Activated T-cell treated with anti-CD3 and anti-CD28 coated beads, Interleukin-2, amount 50 U/mL, for 4 hours (primary cell): Measurements from ENCODE around the gene SRPRB. TPM values are rescaled to one million over a fixed set of nuclear protein-coding genes. Genes with fewer than 3 reads are reported as not detected.

Source experiments
- ATAC-seq, 2 donors: fragments of 200-7000 bp; cut with Tn5 transposase; one replicate each; pipeline ENCODE4 v1.10.0; 2021
- DNase-seq: peaks from one replicate; pipeline ENCODE4 v3.0.0-alpha.2; 2020
- H3K27me3 Mint-ChIP-seq: one replicate; pipeline ENCODE4 v1.8.0; 2021; ENCODE audit warnings: low read depth, mixed read lengths
- H3K36me3 Mint-ChIP-seq: one replicate; pipeline ENCODE4 v1.8.0; 2022; ENCODE audit warnings: mixed read lengths; ENCODE audit not compliant: insufficient read depth
- H3K4me1 Mint-ChIP-seq: one replicate; pipeline ENCODE4 v1.8.0; 2021; ENCODE audit warnings: low read depth, mixed read lengths
- H3K4me3 Mint-ChIP-seq: one replicate; pipeline ENCODE4 v1.8.0; 2021; ENCODE audit warnings: mild to moderate bottlenecking, moderate library complexity, mixed read lengths
- H3K9me3 Mint-ChIP-seq: one replicate; pipeline ENCODE4 v1.8.0; 2021; ENCODE audit warnings: mixed read lengths
- total RNA-seq, 3 donors: library from RNA; stranded (reverse); gene quantifications; one replicate each; pipeline ENCODE4 v1.2.1, GENCODE V29; 2021

The SRPRB gene
- total RNA-seq, 3 donors from 2014 or later: 156 to 169 (median 166) TPM

GRCh38 chr3:133869586-133869985, 64.0 kb downstream of the SRPRB start:
- ATAC-seq (no peak), DNase-seq (no peak)
- peaks cover 13% of the 10 kb centered on the region for H3K27me3 Mint-ChIP-seq
- H3K4me3 Mint-ChIP-seq: no peak overlapping the region
- no peaks in the 10 kb centered on the region for H3K4me1 Mint-ChIP-seq
- H3K36me3 Mint-ChIP-seq: no peaks in the 10 kb centered on the region
- no peaks in the 10 kb centered on the region for H3K9me3 Mint-ChIP-seq

DNA sequence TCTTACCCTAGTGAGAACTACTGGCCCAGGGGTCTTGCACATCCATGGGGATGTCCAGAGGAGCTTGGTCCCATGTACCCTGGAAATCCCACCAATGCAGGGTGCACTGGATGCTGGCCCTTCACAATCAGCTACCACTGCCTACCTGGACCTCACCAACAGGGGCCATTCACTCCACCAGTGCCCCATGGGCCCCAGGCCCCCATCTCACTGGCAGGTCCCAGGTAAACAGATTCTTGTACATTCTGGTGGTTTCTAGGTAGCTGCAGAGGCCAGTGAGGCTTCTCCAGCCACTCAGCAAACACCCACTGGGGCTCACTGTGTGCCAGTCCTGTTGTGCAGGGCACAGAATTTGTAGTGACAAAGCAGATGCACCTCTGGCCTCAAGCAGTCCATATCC, 65.2 kb downstream of the SRPRB start:
- DNase-seq (no peak), ATAC-seq (no peak)
- H3K4me1 Mint-ChIP-seq: no peaks in the 10 kb centered on the region
- H3K9me3 Mint-ChIP-seq: no peaks in the 10 kb centered on the region
- H3K36me3 Mint-ChIP-seq: no peaks in the 10 kb centered on the region
- H3K4me3 Mint-ChIP-seq: no peak overlapping the region
- peaks cover 13% of the 10 kb centered on the region for H3K27me3 Mint-ChIP-seq

Other genes starting within 250 kb of the SRPRB start
- 100 to 1,000 TPM; 361 to 373 (median 372) TPM for gene CDV3, start 232.1 kb upstream of the SRPRB start, total RNA-seq
- gene TOPBP1, start 143.9 kb upstream of the SRPRB start, total RNA-seq: 10 to 100 TPM; 61.0 to 65.9 (median 61.5) TPM
- gene TF, start 59.4 kb upstream of the SRPRB start, total RNA-seq: 1 to 10 TPM; 3.7 to 8.2 (median 7.9) TPM
- gene RAB6B, start 90.1 kb downstream of the SRPRB start, total RNA-seq: under 1 TPM; 0.15 to 0.63 (median 0.26) TPM
- under 1 TPM in 2 of 3 donors, not detected in 1; 0.08 to 0.15 TPM for gene SLCO2A1, start 224.1 kb downstream of the SRPRB start, total RNA-seq